Uterus (tissue), 4 donors: ENCODE results near the gene CDYL2. TPM values are rescaled to one million over a fixed set of nuclear protein-coding genes. Genes with fewer than 3 reads are reported as not detected.

Experiments used
- DNase-seq, 2 donors: peaks; one replicate each; pipeline ENCODE4 v3.0.0-alpha.2; 2019 to 2020
- H3K27ac ChIP-seq, 2 donors: fragments of 200-600 bp; sonication (generic); 1 replicate in 1 of 2; 2 replicates in 1 of 2; pipeline ENCODE4 v1.5.1; 2016 to 2018
- H3K27me3 ChIP-seq, 2 donors: fragments of 200-600 bp; sonication (generic); one replicate each; pipeline ENCODE4 v1.5.1; 2018 to 2019; ENCODE audit warnings: control low read depth in 1 of 2
- H3K36me3 ChIP-seq, 2 donors: fragments of 200-600 bp; sonication (generic); one replicate each; pipeline ENCODE4 v1.5.1; 2019; ENCODE audit warnings: control low read depth in 1 of 2
- H3K4me1 ChIP-seq, 2 donors: fragments of 200-600 bp; sonication (generic); one replicate each; pipeline ENCODE4 v1.5.1; 2018 to 2019; ENCODE audit warnings: control low read depth in 1 of 2
- H3K4me3 ChIP-seq, 2 donors: fragments of 200-600 bp; sonication (generic); 1 replicate in 1 of 2; 2 replicates in 1 of 2; pipeline ENCODE4 v1.5.1; 2018 to 2019; ENCODE audit warnings: mild to moderate bottlenecking in 1 of 2
- H3K9me3 ChIP-seq, 2 donors: fragments of 200-600 bp; sonication (generic); one replicate each; pipeline ENCODE4 v1.5.1; 2019; ENCODE audit warnings: control low read depth in 1 of 2
- POLR2A ChIP-seq, 2 donors: fragments of 450-650 bp; IDR thresholded peaks; one replicate each; pipeline ENCODE4 v1.6.1; 2016; ENCODE audit warnings: antibody characterized with exemption in 2 of 2, mild to moderate bottlenecking in 1 of 2, moderate library complexity in 1 of 2
- intact Hi-C: fragments of 100-400 bp; cut with DNase I; formaldehyde crosslinking; loops from one replicate; pipeline ENCODE4 v1.15.1; 2023; ENCODE audit warnings: low total_unique reads
- total RNA-seq, 4 donors: library from RNA; depleted of rRNA in 3 of 4; stranded (reverse); fragments of >200 nt in 3 of 4; gene quantifications; one replicate each; pipeline versions ENCODE4 v1.1.0 to v1.2.4, GENCODE V29; 2014 to 2023
- TF ChIP-seq, protein P1 (sequence below), 4 experiments: fragments of 200-600 bp in 2 of 4; fragments of 450-650 bp in 2 of 4; sonication (generic) in 2 of 4; IDR thresholded peaks; one replicate each; pipeline ENCODE4 v1.5.1; 2016 to 2019; ENCODE audit warnings: antibody characterized with exemption in 4 of 4, mild to moderate bottlenecking in 2 of 4, moderate library complexity in 1 of 4
- donor health status: DM: yes; HTN: yes; CAD: no.

Gene CDYL2
- total RNA-seq, 4 donors from 2014 or later: 2.3 to 9.1 (median 5.1) TPM

DNA sequence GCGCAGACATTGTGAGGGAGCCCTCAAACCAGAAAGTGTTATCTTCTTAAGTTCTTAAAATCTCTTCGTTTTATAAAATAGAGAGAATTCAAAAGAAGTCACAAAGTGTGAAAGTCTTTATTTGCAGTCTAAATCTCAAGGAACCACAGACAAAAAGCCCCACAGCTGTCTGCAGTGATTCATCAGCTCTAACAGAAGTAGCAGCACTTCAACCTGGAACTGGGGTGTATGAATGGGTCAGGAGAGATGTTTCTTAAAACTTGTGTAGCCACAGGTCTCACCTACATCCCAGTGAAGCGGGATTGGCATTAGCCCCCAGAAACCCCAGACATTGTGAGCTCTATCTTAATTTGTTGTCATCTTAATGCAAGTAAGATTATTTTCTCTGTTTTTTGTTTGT is 61.1 kb downstream of the CDYL2 start:
- DNase-seq: no peak
- no peaks in the 10 kb centered on the region for H3K36me3 ChIP-seq
- intact Hi-C loops: no loop called here
- H3K27ac ChIP-seq: no peak overlapping the region
- no peak overlapping the region for H3K4me3 ChIP-seq
- no peaks in the 10 kb centered on the region for H3K9me3 ChIP-seq
- TF ChIP-seq, protein P1, sequence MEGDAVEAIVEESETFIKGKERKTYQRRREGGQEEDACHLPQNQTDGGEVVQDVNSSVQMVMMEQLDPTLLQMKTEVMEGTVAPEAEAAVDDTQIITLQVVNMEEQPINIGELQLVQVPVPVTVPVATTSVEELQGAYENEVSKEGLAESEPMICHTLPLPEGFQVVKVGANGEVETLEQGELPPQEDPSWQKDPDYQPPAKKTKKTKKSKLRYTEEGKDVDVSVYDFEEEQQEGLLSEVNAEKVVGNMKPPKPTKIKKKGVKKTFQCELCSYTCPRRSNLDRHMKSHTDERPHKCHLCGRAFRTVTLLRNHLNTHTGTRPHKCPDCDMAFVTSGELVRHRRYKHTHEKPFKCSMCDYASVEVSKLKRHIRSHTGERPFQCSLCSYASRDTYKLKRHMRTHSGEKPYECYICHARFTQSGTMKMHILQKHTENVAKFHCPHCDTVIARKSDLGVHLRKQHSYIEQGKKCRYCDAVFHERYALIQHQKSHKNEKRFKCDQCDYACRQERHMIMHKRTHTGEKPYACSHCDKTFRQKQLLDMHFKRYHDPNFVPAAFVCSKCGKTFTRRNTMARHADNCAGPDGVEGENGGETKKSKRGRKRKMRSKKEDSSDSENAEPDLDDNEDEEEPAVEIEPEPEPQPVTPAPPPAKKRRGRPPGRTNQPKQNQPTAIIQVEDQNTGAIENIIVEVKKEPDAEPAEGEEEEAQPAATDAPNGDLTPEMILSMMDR (IDR thresholded peaks at IDR 0.05): no peak
- TF ChIP-seq POLR2A (IDR thresholded peaks at IDR 0.05): no peak
- H3K4me1 ChIP-seq: no peaks in the 10 kb centered on the region
- H3K27me3 ChIP-seq: no peaks in the 10 kb centered on the region

DNA sequence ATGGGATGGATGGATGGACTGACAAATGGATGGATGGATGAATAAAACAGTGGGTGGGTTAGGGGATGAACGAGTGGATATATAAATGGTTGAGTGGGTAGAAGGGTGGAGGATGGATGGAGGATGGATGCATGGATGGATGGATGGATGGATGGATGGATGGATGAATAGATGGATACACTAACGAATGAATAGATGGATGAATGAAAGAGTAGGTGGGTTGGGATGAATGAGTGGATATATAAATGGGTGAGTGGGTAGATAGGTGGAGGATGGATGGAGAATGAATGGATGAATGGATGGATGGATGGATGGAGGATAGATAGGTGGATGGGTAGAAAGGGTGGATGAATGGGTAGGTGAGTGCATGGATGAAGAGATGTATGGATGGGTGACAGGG is 62.1 kb downstream of the CDYL2 start:
- Histone ChIP-seq H3K27ac (no peak overlapping the region), H3K36me3 (no peaks in the 10 kb centered on the region), H3K4me1 (no peaks in the 10 kb centered on the region), H3K4me3 (no peak overlapping the region), H3K9me3 (no peaks in the 10 kb centered on the region), H3K27me3 (no peaks in the 10 kb centered on the region)
- TF ChIP-seq, protein P1 (IDR thresholded peaks at IDR 0.05): no peak
- TF ChIP-seq POLR2A (IDR thresholded peaks at IDR 0.05): no peak
- intact Hi-C loops: no loop called here
- DNase-seq: no peak

DNA sequence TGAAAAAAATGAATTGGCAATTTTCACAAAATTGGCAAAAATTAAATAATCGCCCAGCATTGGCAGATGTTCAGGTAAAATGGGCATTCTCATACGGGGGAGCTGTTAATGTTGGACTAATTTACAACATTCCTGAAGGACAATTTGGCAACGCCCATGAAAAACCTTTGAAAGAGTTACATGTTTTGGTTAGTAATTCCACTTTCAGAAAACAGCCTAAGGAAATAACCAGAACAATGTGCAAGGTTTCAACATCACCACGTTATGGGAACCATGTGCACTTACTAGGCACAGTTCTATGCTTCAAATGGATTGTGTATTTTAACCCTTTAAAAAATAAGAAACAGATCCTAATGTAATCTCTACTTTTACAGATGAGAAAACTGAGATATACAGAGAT is 62.7 kb downstream of the CDYL2 start:
- Histone ChIP-seq H3K27me3 (no peaks in the 10 kb centered on the region), H3K36me3 (no peaks in the 10 kb centered on the region)
- intact Hi-C loops: no loop called here

GRCh38 chr16:80739523-80739922 is 64.9 kb downstream of the CDYL2 start:
- TF ChIP-seq, protein P1 (IDR thresholded peaks at IDR 0.05): no peak
- TF ChIP-seq POLR2A (IDR thresholded peaks at IDR 0.05): no peak
- Histone ChIP-seq H3K4me3 (no peak overlapping the region), H3K27me3 (no peaks in the 10 kb centered on the region), H3K4me1 (no peaks in the 10 kb centered on the region), H3K27ac (no peak overlapping the region), H3K36me3 (no peaks in the 10 kb centered on the region), H3K9me3 (no peaks in the 10 kb centered on the region)
- intact Hi-C loops: no loop called here
- no peak for DNase-seq

More for the DNA sequence above, 62.7 kb downstream of the CDYL2 start:
- no peak for DNase-seq
- TF ChIP-seq POLR2A (IDR thresholded peaks at IDR 0.05): no peak
- no peaks in the 10 kb centered on the region for H3K9me3 ChIP-seq
- H3K4me3 ChIP-seq: no peak overlapping the region
- H3K4me1 ChIP-seq: no peaks in the 10 kb centered on the region
- H3K27ac ChIP-seq: no peak overlapping the region

DNA sequence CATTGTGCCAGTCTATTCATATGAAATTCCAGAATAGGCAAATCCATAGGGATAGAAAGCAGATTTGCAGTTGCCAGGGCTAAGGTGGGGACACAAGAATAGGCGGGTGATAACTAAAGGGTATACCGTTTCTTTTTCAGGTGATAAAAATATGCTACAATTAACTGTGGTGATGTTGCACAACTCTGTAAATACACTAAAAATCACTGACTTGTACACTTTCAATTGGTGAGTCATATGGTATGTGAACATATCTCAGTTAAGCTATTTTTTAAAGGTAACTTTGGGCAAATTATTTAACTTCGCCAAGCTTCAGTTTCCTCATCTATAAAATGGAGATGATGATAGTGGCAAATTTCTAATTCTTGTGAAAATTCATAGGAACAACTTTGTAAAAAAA is 65.9 kb downstream of the CDYL2 start:
- Histone ChIP-seq H3K9me3 (no peaks in the 10 kb centered on the region), H3K27me3 (no peaks in the 10 kb centered on the region), H3K4me3 (no peak overlapping the region), H3K4me1 (no peaks in the 10 kb centered on the region), H3K36me3 (no peaks in the 10 kb centered on the region), H3K27ac (no peak overlapping the region)
- intact Hi-C loops: no loop called here
- no peak for DNase-seq
- no peak for TF ChIP-seq POLR2A (IDR thresholded peaks at IDR 0.05)
- TF ChIP-seq, protein P1 (IDR thresholded peaks at IDR 0.05): no peak

GRCh38 chr16:80735846-80736245 is 68.6 kb downstream of the CDYL2 start:
- Histone ChIP-seq H3K4me3 (no peak overlapping the region), H3K27me3 (no peaks in the 10 kb centered on the region), H3K4me1 (no peaks in the 10 kb centered on the region), H3K36me3 (no peaks in the 10 kb centered on the region), H3K9me3 (no peaks in the 10 kb centered on the region), H3K27ac (no peak overlapping the region)
- DNase-seq: no peak
- intact Hi-C loops: no loop called here
- TF ChIP-seq, protein P1 (IDR thresholded peaks at IDR 0.05): no peak
- no peak for TF ChIP-seq POLR2A (IDR thresholded peaks at IDR 0.05)
